GM21390 (cell line): ENCODE data around the gene AJAP1.

Source experiments
- ATAC-seq: cut with Tn5 transposase; IDR thresholded peaks from one replicate; pipeline ENCODE4 v1.9.1; 2021; ENCODE audit not compliant: unreplicated experiment

Gene AJAP1

GRCh38 chr1:4801192-4801924, 146.9 kb downstream of the AJAP1 start:
- no peak for ATAC-seq

DNA sequence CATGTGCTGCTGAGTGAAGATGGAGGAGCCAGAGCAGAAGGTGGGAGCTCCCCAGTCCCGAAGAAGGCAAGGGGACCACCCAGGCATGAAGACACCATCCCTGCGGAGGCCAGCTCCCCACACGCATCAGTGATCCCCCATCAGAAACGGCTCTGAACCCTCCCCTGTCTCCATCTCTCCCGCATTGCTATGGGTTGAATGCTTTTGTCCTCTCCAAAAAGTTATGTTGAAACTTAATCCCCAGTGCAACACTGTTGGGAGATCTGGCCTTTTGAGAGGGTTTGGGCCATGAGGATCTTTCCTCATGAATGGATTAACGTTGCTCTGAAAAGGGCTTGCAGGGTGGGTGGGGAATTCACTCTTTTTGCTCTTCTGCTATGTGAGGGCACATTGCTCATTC, 147.6 kb downstream of the AJAP1 start:
- no peak for ATAC-seq

DNA sequence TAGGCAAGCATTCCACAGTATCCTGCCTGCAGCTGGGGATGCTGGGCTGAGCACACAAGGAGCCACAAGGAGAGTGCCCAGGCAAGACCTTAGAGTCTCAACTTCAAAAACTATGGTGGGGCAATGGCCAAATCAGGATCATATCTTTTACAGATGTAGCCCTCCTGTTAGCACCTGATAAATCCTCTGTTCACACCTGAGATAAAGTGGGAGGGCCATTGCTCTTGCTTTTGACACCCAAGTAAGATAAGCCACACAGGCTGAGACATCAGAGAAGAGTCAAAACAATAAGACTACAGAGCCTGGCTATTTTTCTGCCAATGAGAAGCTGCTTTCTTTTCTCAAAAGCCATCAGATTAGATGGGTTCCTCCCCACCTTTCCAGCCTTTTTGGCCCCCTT, 148.9 kb downstream of the AJAP1 start:
- no peak for ATAC-seq

DNA sequence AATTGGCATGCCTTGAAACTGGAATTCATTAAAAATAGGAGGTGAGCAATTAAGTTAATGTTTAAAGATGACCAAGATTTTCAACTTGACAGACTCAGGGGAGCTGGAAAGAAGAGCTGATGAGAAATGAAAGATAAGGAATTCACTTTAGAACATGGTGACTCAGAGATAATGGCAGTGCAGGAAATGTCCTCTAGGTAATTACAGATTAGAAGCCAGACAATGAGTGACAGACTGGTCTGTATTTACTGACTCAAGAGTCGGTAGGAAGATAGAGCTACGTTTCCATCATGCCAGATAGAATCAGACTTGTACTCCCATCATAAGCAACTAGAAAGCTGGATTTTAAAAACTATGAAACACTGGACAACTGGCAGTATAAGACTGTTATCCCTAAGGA, 151.6 kb downstream of the AJAP1 start:
- ATAC-seq = no peak

- no peak for ATAC-seq
These were observed 166.1 kb downstream of the AJAP1 start for GRCh38 chr1:4820543-4820942.

DNA sequence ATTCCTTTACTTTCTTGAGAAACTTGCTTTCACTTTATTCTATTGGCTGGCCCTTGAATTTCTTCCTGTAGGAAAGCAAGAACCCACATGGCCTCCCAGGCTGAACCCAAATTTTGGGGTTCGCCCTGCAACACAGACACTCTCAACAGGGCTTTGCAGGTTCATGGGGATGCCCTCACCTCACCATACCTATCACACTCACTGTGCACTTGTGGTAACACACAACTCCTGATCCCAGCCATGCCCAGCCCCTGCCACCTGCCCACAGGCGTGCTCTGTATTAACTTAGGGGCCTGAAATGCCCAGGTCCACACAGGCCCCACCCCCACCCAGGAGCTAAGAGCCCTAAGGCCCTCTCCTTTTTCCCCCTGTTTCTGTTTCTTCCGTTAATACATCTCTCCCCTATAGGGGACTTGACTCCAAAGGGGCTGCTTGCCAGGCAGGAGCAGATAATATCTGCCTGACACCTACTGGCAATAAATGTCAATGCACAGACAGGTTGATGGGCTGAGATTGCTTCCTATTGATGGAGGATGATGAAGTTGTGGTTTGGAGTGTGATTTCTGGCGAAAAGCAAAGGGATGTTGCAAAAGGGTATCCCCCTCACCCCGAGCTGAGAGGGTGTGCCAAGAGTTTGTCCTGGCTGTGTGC, 171.5 kb downstream of the AJAP1 start:
- no peak for ATAC-seq

GRCh38 chr1:4830707-4831106, 176.3 kb downstream of the AJAP1 start:
- no peak for ATAC-seq

DNA sequence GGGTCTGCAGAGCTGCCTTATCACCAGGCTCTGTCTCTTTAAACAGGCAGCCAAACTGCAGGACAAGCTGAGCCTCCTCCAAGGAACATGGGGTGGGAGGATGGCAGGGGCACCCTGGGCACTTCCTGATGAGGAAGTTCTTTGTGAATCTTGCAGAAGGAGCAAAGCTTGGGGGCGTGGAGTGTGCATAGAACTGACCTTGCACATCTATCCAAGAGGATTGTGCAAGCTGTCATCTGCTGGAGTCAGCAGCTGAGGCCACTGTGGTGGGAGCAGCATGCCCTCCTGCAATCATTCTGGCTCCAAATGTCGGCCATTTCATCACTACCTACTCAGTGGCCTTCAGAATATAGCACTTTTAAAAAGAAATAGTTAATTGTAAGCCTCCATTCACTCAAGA, 182.2 kb downstream of the AJAP1 start:
- no peak for ATAC-seq

DNA sequence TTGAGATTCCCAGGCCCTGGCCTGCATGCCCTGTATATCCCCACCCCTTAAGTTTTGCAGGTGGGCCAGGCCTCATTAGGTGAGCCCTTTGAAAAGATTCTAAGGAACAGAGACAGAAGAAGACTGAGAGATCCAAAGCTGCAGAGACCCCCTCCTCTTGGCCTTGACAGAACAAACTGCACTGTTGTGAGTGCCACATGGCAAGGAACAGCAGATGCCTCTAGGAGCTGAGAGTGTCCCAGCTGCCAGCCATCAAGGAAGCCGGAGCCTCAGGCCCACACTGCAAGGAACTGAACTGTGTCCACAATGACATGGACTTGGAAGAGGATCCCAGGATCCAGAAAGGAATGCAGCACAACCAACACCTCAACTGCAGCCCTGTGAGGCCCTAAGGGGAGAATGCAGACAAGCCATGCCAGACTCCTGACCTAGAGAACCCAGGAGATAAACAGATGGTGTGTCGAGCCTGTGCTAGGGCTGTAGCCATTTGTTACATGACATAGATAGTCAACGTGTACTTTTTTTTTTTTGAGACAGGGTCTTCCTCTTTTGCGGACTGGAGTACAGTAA, 182.7 kb downstream of the AJAP1 start:
- ATAC-seq = no peak

- no peak for ATAC-seq
These were observed 183.3 kb downstream of the AJAP1 start for GRCh38 chr1:4837752-4838151.

GRCh38 chr1:4838231-4838630, 183.8 kb downstream of the AJAP1 start:
- no peak for ATAC-seq
